ENCODE measurements around the gene N4BP2L2. TPM values are rescaled to one million over a fixed set of nuclear protein-coding genes. Genes with fewer than 3 reads are reported as not detected.

N4BP2L2 gene
- total and polyA plus RNA-seq, 2 of the 4 experiments (the other 2 are of a cell fraction) = 28.7 to 34.6 TPM

GRCh38 chr13:32431361-32431760 lies 107.2 kb downstream of the N4BP2L2 start:
- DNase-seq = no peak

More at GRCh38 chr13:32431361-32431760, 107.2 kb downstream of the N4BP2L2 start:
- no peak overlapping the region for H3K27ac ChIP-seq (ENCODE audit: insufficient read depth, low read length)
- H3K14ac ChIP-seq (replicated peaks; ENCODE audit: low read depth, low read length) = no peak overlapping the region
- no peak overlapping the region for H3K9ac ChIP-seq (ENCODE audit: low read depth, low read length)
- POLR2A ChIA-PET (ENCODE audit: unreplicated experiment) = no interaction called here
- no peak overlapping the region for H4K8ac ChIP-seq (ENCODE audit: low read depth in 2 of 2, low read length in 2 of 2)
- TF ChIP-seq RFX5 (IDR thresholded peaks at IDR 0.05; ENCODE audit: low read depth, low read length) = no peak
- no peak overlapping the region for H2AK9ac ChIP-seq (replicated peaks; ENCODE audit: low read depth, low read length, poor library complexity)
- no peaks in the 10 kb centered on the region for H4K20me1 ChIP-seq (ENCODE audit: insufficient read depth, low read length)
- H2BK20ac ChIP-seq (ENCODE audit: low read depth, low read length) = no peak overlapping the region
- no CpG with 5 or more reads among the region's 5 CpGs for WGBS, 2 experiments (ENCODE audit: extremely low coverage in 2 of 2, insufficient read length in 1 of 2)
- CTCF ChIA-PET = no interaction called here
- H3K27me3 ChIP-seq (ENCODE audit: control insufficient read depth, insufficient read depth, low read length) = no peaks in the 10 kb centered on the region
- H3K4me2 ChIP-seq (ENCODE audit: low read depth, low read length) = no peak overlapping the region
- no peaks in the 10 kb centered on the region for H3K79me1 ChIP-seq (ENCODE audit: low read depth in 1 of 2, low read length in 2 of 2)
- H3K9me1 ChIP-seq (ENCODE audit: insufficient read depth, low read length) = peaks cover 3% of the 10 kb centered on the region; the same call in 1 of the 2 replicates
- H3K18ac ChIP-seq (ENCODE audit: low read depth, low read length) = no peak overlapping the region
- no peak overlapping the region for H3K4me3 ChIP-seq (ENCODE audit: insufficient read depth, low read depth, low read length)
- in situ Hi-C loops (cut with MboI; ENCODE audit: low sequenced_read_pairs) (no loop called here), dilution Hi-C loops (cut with HindIII; ENCODE audit: low sequenced_read_pairs, unreplicated experiment) (no loop called here), intact Hi-C loops (cut with micrococcal nuclease) (no loop called here)
- no TSS peak for BruUV-seq (replicated peaks)
- ATAC-seq (ENCODE audit: low read depth) = no peak
- no peak overlapping the region for H2AK5ac ChIP-seq (ENCODE audit: low read depth, low read length)
- H3K9me3 ChIP-seq (ENCODE audit: control insufficient read depth, insufficient read depth, low read length) = no peaks in the 10 kb centered on the region
- no peak overlapping the region for H2AFZ ChIP-seq (replicated peaks; ENCODE audit: low read length, poor library complexity)
- no peak overlapping the region for H3K23ac ChIP-seq (ENCODE audit: low read depth, low read length)
- peaks cover 7% of the 10 kb centered on the region; the same call in 1 of the 2 replicates for H3K4me1 ChIP-seq (ENCODE audit: control insufficient read depth, insufficient read depth, low read length)
- no peak overlapping the region for H2BK120ac ChIP-seq (ENCODE audit: low read depth, low read length)
- H4K91ac ChIP-seq (ENCODE audit: insufficient read depth, low read depth, low read length) = no peak overlapping the region
- no peak overlapping the region for H2BK5ac ChIP-seq (ENCODE audit: low read depth, low read length, poor library complexity, severe bottlenecking)
- H3K56ac ChIP-seq (ENCODE audit: extremely low read depth, insufficient read depth, low read length) = no peak overlapping the region
- H2BK15ac ChIP-seq (ENCODE audit: low read depth, low read length) = no peak overlapping the region
- no peak overlapping the region for H3K4ac ChIP-seq (ENCODE audit: low read depth, low read length)
- H4K5ac ChIP-seq (ENCODE audit: low read depth, low read length) = no peak overlapping the region
- H3K36me3 ChIP-seq (ENCODE audit: control insufficient read depth, insufficient read depth, low read length) = peaks cover 5% of the 10 kb centered on the region; the same call in 1 of the 2 replicates

All from IMR-90 (cell line).